GM19467 (cell line): ENCODE data around the gene PRR13.
"Not testable (repeated sequence)": the region's sequence is repeated elsewhere in the genome, so short reads cannot be mapped to it uniquely, and the experiment has no call there.

Experiments used
- ATAC-seq: cut with Tn5 transposase; IDR thresholded peaks from one replicate; pipeline ENCODE4 v1.9.1; 2021; ENCODE audit warnings: mild to moderate bottlenecking, moderate library complexity; ENCODE audit not compliant: unreplicated experiment

Gene PRR13

GRCh38 chr12:53441040-53441833 is at the start of gene PRR13:
Gene PRR13 (plus strand): TSS chr12:53441734. CDS start chr12:53442715, 981 bp downstream.
- peak; percentile 97 for ATAC-seq

DNA sequence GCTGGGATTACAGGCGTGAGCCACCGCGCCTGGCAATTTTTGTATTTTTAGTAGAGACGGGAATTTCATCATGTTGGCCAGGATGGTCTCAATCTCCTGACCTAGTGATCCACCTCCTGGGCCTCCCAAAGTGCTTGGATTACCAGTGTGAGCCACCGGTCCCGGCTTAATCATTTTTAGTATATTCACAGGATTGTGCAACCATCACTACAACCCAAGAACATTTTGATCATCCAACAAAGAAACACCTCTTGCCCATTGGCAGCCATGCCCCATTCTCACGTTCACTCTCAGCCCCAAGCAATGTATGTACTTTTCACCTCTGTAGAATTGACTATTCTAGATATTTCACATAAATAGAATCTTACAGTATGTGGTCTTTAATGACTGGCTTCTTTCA is 41.6 kb upstream of the PRR13 start:
- no peak for ATAC-seq

- ATAC-seq, result not testable (repeated sequence)
Observed at GRCh38 chr12:53402351-53402750, 39.2 kb upstream of the PRR13 start.

DNA sequence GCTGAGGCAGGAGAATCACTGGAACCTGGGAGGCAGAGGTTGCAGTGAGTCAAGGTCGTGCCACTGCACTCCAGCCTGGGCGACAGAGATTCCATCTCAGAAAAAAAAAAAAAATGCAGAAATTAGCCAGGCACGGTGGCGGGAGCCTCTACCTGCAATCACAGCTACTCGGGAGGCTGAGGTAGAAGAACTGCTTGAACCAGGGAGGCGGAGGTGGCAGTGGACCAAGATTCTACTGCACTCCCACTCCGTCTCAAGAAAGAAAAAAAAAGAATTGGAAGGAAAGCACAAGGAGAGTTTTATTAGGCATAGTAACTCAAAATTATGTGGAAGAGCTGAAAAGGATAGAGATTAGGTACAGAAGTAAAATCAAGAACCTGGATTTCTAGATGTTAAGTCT is 38.7 kb upstream of the PRR13 start:
- no peak for ATAC-seq

GRCh38 chr12:53410951-53411350 is 30.6 kb upstream of the PRR13 start:
- no peak for ATAC-seq

GRCh38 chr12:53413485-53414204 is 27.9 kb upstream of the PRR13 start:
- ATAC-seq, result no peak

- ATAC-seq, result no peak
Observed at GRCh38 chr12:53414756-53415417, 26.6 kb upstream of the PRR13 start.

GRCh38 chr12:53415752-53416389 is 25.7 kb upstream of the PRR13 start:
- ATAC-seq, result not testable (repeated sequence)

DNA sequence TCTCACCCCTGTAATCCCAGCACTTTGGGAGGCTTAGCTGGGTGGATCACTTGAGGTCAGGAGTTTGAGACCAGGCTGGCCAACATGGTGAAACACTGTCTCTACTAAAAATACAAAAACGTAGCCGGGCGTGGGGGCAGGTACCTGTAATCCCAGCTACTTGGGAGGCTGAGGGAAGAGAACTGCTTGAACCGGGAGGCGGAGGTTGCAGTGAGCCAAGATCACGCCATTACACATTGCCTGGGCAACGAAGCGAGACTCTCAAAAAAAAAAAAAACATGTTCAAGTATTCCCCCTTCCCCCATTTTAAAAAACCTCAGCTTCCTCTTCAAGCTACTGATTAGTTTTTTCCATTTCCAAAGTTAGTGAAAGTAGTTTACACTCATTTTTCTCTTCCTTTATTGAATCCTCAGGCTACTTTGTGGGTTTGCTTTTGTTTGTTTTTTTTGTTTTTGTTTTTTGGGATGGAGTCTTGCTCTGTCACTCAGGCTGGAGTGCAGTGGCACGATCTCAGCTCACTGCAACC is 24.2 kb upstream of the PRR13 start:
- not testable (repeated sequence) for ATAC-seq

- ATAC-seq, result no peak
Observed at GRCh38 chr12:53418221-53418620, 23.3 kb upstream of the PRR13 start.

- ATAC-seq, result no peak
Observed at GRCh38 chr12:53419756-53420155, 21.8 kb upstream of the PRR13 start.

- ATAC-seq, result not testable (repeated sequence)
Observed at GRCh38 chr12:53422247-53422646, 19.3 kb upstream of the PRR13 start.

DNA sequence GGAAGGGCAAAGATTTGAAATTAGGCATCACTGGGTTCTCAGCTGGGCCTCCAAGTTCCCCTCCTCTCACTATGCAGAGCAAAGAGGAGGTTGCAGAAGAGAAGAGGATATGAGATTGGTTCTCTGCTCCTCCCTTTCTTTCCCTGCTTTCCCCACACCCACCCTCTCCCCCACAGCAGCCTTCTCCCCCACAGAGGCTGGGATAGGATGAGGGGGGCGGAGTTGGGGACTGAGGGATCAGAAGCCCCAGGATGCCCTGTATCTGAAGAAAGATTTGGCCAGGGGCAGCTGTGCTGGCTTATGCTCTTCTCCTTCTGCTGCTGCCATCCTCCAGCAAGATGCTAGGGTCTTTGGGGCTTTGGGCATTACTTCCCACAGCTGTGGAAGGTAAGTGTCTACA is 17.9 kb upstream of the PRR13 start, which contains the start of gene AMHR2:
TSS of gene AMHR2 (plus strand) at position 259 of the 400 bp plus-strand sequence. CDS start at position 339, 80 bp downstream.
- no peak for ATAC-seq

- ATAC-seq, result no peak
Observed at GRCh38 chr12:53424626-53425514, 16.7 kb upstream of the PRR13 start.

GRCh38 chr12:53425515-53426150 is 15.9 kb upstream of the PRR13 start:
- ATAC-seq, result no peak

GRCh38 chr12:53427905-53428594 is 13.5 kb upstream of the PRR13 start:
- ATAC-seq, result no peak

DNA sequence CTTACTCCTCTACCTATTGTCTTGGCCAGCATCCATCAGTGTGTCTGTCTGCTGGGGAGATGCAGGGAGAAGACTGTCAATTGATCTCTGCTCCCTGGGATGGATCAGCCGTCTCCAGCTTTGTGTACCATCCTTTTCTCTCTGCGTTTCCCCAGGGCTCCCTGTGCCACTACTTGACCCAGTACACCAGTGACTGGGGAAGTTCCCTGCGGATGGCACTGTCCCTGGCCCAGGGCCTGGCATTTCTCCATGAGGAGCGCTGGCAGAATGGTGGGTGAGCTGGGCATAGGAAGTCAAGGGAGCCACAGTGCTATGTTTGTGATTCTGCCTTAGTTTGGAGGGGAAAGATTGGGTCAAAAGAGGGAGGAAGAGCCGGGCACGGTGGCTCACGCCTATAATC is 12.8 kb upstream of the PRR13 start:
- ATAC-seq, result no peak

GRCh38 chr12:53430116-53430515 is 11.4 kb upstream of the PRR13 start:
- no peak for ATAC-seq

DNA sequence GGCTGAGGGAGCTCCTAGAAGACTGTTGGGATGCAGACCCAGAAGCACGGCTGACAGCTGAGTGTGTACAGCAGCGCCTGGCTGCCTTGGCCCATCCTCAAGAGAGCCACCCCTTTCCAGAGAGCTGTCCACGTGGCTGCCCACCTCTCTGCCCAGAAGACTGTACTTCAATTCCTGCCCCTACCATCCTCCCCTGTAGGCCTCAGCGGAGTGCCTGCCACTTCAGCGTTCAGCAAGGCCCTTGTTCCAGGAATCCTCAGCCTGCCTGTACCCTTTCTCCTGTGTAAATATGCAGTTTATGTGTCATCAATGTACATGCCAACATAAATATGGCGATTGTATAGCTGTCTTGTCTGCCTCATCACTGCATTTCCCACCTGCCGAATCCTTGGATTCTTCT is 10.3 kb upstream of the PRR13 start:
- ATAC-seq, result no peak
